ENCODE data around the gene TSPAN18.

GRCh38 chr11:44777209-44778194 is 50.7 kb downstream of the TSPAN18 start:
- TF ChIP-seq CTCF (IDR thresholded peaks at IDR 0.05) (no peak), POLR2A (IDR thresholded peaks at IDR 0.05) (no peak)
